ENCODE data around the gene MBD3.

DNA sequence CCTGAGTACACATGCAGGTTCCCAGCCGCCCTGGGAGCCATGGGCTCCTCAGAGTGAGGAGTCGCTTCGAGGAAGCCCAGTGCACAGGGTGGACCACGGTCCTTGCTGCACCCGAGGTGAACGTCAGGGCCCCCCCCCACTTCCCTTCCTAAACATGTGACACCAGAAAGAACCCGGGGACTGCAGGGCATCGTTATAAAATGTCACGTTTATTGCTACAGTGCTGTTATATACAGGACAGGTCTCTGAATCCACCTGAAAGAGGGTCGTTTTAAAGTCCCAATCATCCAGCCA is 16.4 kb upstream of the MBD3 start:
- TF ChIP-seq, protein P1, sequence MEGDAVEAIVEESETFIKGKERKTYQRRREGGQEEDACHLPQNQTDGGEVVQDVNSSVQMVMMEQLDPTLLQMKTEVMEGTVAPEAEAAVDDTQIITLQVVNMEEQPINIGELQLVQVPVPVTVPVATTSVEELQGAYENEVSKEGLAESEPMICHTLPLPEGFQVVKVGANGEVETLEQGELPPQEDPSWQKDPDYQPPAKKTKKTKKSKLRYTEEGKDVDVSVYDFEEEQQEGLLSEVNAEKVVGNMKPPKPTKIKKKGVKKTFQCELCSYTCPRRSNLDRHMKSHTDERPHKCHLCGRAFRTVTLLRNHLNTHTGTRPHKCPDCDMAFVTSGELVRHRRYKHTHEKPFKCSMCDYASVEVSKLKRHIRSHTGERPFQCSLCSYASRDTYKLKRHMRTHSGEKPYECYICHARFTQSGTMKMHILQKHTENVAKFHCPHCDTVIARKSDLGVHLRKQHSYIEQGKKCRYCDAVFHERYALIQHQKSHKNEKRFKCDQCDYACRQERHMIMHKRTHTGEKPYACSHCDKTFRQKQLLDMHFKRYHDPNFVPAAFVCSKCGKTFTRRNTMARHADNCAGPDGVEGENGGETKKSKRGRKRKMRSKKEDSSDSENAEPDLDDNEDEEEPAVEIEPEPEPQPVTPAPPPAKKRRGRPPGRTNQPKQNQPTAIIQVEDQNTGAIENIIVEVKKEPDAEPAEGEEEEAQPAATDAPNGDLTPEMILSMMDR (IDR thresholded peaks at IDR 0.05), result no peak
- TF ChIP-seq ZFX (IDR thresholded peaks at IDR 0.05; ENCODE audit: borderline replicate concordance), result no peak
